Measurements from ENCODE around the gene RDX.

RDX gene

DNA sequence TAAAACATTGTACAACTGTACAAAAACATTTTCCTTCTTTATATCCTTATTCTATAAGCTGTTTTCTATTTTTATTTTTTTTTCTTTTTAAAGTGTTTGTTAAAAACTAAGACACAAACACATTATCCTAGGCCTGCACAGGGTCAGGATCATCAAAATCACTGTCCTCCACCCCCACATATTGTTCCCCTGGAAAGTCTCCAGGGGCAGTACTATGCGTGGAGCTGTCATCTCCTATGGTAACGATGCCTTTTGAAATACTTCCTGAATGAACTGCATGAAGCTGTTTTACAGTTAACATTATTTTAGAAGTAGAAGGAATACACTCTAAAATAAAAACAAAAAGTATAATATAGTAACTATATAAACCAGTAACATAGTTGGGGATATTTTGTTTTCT lies 136.0 kb downstream of the RDX start:
- Histone ChIP-seq H3K9me3 (ENCODE audit: insufficient read depth, low read depth, low read length) (no peaks in the 10 kb centered on the region), H2AFZ (ENCODE audit: low read length) (no peak overlapping the region), H3F3A (ENCODE audit: low read depth) (no peaks in the 10 kb centered on the region), H3K9ac (ENCODE audit: low read depth, low read length, poor library complexity, severe bottlenecking) (no peak overlapping the region), H3K79me2 (ENCODE audit: insufficient read depth, low read length) (no peaks in the 10 kb centered on the region), H3K9me2 (replicated peaks; ENCODE audit: low read depth, low read length) (no peaks in the 10 kb centered on the region), H3K36me3 (ENCODE audit: insufficient read depth, low read length) (no peaks in the 10 kb centered on the region), H3K4me2 (ENCODE audit: low read depth, low read length, poor library complexity, severe bottlenecking) (no peak overlapping the region), H4K20me1 (ENCODE audit: insufficient read depth, low read length, poor library complexity, severe bottlenecking) (no peaks in the 10 kb centered on the region), H3K4me3 (ENCODE audit: low read length, poor library complexity, severe bottlenecking) (no peak overlapping the region), H3K27me3 (ENCODE audit: insufficient read depth, low read length, poor library complexity, severe bottlenecking) (no peaks in the 10 kb centered on the region), H3K4me1 (ENCODE audit: insufficient read depth, low read length, poor library complexity, severe bottlenecking) (no peaks in the 10 kb centered on the region)
- no peak for TF ChIP-seq EZH2phosphoT487 (IDR thresholded peaks at IDR 0.05; ENCODE audit: borderline replicate concordance)
- TF ChIP-seq, protein P1, sequence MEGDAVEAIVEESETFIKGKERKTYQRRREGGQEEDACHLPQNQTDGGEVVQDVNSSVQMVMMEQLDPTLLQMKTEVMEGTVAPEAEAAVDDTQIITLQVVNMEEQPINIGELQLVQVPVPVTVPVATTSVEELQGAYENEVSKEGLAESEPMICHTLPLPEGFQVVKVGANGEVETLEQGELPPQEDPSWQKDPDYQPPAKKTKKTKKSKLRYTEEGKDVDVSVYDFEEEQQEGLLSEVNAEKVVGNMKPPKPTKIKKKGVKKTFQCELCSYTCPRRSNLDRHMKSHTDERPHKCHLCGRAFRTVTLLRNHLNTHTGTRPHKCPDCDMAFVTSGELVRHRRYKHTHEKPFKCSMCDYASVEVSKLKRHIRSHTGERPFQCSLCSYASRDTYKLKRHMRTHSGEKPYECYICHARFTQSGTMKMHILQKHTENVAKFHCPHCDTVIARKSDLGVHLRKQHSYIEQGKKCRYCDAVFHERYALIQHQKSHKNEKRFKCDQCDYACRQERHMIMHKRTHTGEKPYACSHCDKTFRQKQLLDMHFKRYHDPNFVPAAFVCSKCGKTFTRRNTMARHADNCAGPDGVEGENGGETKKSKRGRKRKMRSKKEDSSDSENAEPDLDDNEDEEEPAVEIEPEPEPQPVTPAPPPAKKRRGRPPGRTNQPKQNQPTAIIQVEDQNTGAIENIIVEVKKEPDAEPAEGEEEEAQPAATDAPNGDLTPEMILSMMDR (conservative IDR thresholded peaks at IDR 0.05; ENCODE audit: low read length), result no peak

DNA sequence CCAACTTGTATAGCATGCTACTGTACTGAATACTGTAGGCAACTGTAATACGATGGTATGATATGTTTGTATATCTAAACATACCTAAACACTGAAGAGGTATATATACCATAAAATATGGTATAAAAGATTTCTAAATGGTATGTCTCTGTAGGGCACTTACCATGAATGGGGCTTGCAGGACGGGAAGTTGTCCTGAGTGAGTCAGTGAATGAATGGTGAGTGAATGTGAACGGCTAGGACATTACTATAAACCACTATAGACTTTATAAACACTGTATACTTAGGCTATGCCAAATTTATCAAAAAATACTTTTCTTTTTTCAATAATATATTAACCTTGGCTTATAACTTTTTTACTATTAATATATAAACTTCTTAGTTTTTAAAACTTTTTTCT lies 136.4 kb downstream of the RDX start:
- H3K36me3 ChIP-seq (ENCODE audit: insufficient read depth, low read length), result no peaks in the 10 kb centered on the region
- no peak overlapping the region for H2AFZ ChIP-seq (ENCODE audit: low read length)
- TF ChIP-seq EZH2phosphoT487 (IDR thresholded peaks at IDR 0.05; ENCODE audit: borderline replicate concordance), result no peak
- TF ChIP-seq, protein P1 (conservative IDR thresholded peaks at IDR 0.05; ENCODE audit: low read length), result no peak
- H3K4me1 ChIP-seq (ENCODE audit: insufficient read depth, low read length, poor library complexity, severe bottlenecking), result no peaks in the 10 kb centered on the region
- H3K27me3 ChIP-seq (ENCODE audit: insufficient read depth, low read length, poor library complexity, severe bottlenecking), result no peaks in the 10 kb centered on the region
- no peak overlapping the region for H3K9ac ChIP-seq (ENCODE audit: low read depth, low read length, poor library complexity, severe bottlenecking)
- H4K20me1 ChIP-seq (ENCODE audit: insufficient read depth, low read length, poor library complexity, severe bottlenecking), result no peaks in the 10 kb centered on the region
- no peaks in the 10 kb centered on the region for H3K9me3 ChIP-seq (ENCODE audit: insufficient read depth, low read depth, low read length)
- no peaks in the 10 kb centered on the region for H3K9me2 ChIP-seq (replicated peaks; ENCODE audit: low read depth, low read length)
- H3K79me2 ChIP-seq (ENCODE audit: insufficient read depth, low read length), result no peaks in the 10 kb centered on the region
- no peak overlapping the region for H3K4me3 ChIP-seq (ENCODE audit: low read length, poor library complexity, severe bottlenecking)
- no peak overlapping the region for H3K4me2 ChIP-seq (ENCODE audit: low read depth, low read length, poor library complexity, severe bottlenecking)
- H3F3A ChIP-seq (ENCODE audit: low read depth), result no peaks in the 10 kb centered on the region

DNA sequence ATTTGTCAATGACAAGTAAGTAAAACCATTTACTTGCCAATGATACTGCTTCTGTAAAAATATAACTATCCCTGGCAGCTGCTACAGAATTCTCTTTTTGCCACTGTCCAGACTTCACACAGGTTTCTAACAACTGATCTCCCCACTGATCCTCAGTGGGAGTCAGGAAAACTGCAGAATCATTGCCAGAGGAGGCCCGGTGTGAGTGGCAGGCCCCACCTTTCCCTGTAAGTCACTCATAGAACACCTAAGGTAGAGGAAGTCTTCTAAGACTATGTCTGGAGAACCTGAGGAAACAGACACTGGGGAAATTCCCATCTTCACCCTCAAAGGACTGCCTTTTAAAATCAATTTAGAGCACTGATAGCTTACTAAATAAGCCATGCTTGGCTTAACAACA lies 136.9 kb downstream of the RDX start:
- H3K27me3 ChIP-seq (ENCODE audit: insufficient read depth, low read length, poor library complexity, severe bottlenecking), result no peaks in the 10 kb centered on the region
- no peaks in the 10 kb centered on the region for H3K9me2 ChIP-seq (replicated peaks; ENCODE audit: low read depth, low read length)
- no peaks in the 10 kb centered on the region for H3F3A ChIP-seq (ENCODE audit: low read depth)
- no peak overlapping the region for H2AFZ ChIP-seq (ENCODE audit: low read length)
- H3K36me3 ChIP-seq (ENCODE audit: insufficient read depth, low read length), result no peaks in the 10 kb centered on the region
- no peak overlapping the region for H3K9ac ChIP-seq (ENCODE audit: low read depth, low read length, poor library complexity, severe bottlenecking)
- no peaks in the 10 kb centered on the region for H4K20me1 ChIP-seq (ENCODE audit: insufficient read depth, low read length, poor library complexity, severe bottlenecking)
- no peak for TF ChIP-seq EZH2phosphoT487 (IDR thresholded peaks at IDR 0.05; ENCODE audit: borderline replicate concordance)
- TF ChIP-seq, protein P1 (conservative IDR thresholded peaks at IDR 0.05; ENCODE audit: low read length), result no peak
- H3K79me2 ChIP-seq (ENCODE audit: insufficient read depth, low read length), result no peaks in the 10 kb centered on the region
- H3K4me2 ChIP-seq (ENCODE audit: low read depth, low read length, poor library complexity, severe bottlenecking), result no peak overlapping the region
- H3K9me3 ChIP-seq (ENCODE audit: insufficient read depth, low read depth, low read length), result no peaks in the 10 kb centered on the region
- H3K4me3 ChIP-seq (ENCODE audit: low read length, poor library complexity, severe bottlenecking), result no peak overlapping the region
- no peaks in the 10 kb centered on the region for H3K4me1 ChIP-seq (ENCODE audit: insufficient read depth, low read length, poor library complexity, severe bottlenecking)
